ENCODE data around the gene CD4. TPM values are rescaled to one million over a fixed set of nuclear protein-coding genes. Genes with fewer than 3 reads are reported as not detected.

Gene CD4
- total and polyA plus RNA-seq, 4 donors, result 15.9 to 44.8 (median 32.0) TPM

GRCh38 chr12:6768437-6768914, 20.9 kb upstream of the CD4 start:
- Histone ChIP-seq H3K4me1 (ENCODE audit: control insufficient read depth in 4 of 4, insufficient read depth in 4 of 4, low read length in 3 of 4) (peaks cover 14 to 69% (median 44%) of the 10 kb centered on the region in 4 donors), H3K27ac (ENCODE audit: low read depth in 1 of 2, low read length in 2 of 2) (peak overlapping the region; percentile 88 to 93), H3K9ac (ENCODE audit: low read depth in 1 of 2, low read length in 2 of 2) (peak overlapping the region in 1 of 2 donors; percentile 40), H3K36me3 (ENCODE audit: control insufficient read depth in 4 of 4, insufficient read depth in 3 of 4, low read depth in 1 of 4, low read length in 3 of 4) (peaks cover 0 to 6% (median 4%) of the 10 kb centered on the region in 4 donors), H3K27me3 (ENCODE audit: control insufficient read depth in 4 of 4, insufficient read depth in 4 of 4, low read length in 3 of 4) (no peaks in the 10 kb centered on the region), H3K9me3 (ENCODE audit: control insufficient read depth in 4 of 4, low read length in 3 of 4) (no peaks in the 10 kb centered on the region), H3K4me3 (ENCODE audit: low read depth in 1 of 3, low read length in 3 of 3) (peak overlapping the region; percentile 84 to 97 (median 86))
- TF ChIP-seq HNF4G (IDR thresholded peaks at IDR 0.05) (no peak), RXRA (IDR thresholded peaks at IDR 0.05) (no peak), YY1 (IDR thresholded peaks at IDR 0.05) (no peak), FOXA1 (IDR thresholded peaks at IDR 0.05) (no peak), REST (IDR thresholded peaks at IDR 0.05) (no peak), SP1 (IDR thresholded peaks at IDR 0.05) (no peak), TAF1 (conservative IDR thresholded peaks at IDR 0.05) (no peak), MAX (IDR thresholded peaks at IDR 0.05) (no peak), HNF4A (conservative IDR thresholded peaks at IDR 0.05) (no peak), RAD21 (IDR thresholded peaks at IDR 0.05) (no peak), CTCF (IDR thresholded peaks at IDR 0.05; ENCODE audit: low read depth, low read length, missing input control) (no peak), ZBTB33 (IDR thresholded peaks at IDR 0.05) (no peak), FOXA2 (IDR thresholded peaks at IDR 0.05) (no peak), GABPA (IDR thresholded peaks at IDR 0.05 in 1 of 2, conservative IDR thresholded peaks at IDR 0.05 in 1 of 2) (no peak), JUND (IDR thresholded peaks at IDR 0.05) (no peak)
- 30% methylated on average over 6 of the region's 6 CpGs for WGBS
- no peak for DNase-seq (ENCODE audit: low spot score)

GRCh38 chr12:6768990-6769389, 20.3 kb upstream of the CD4 start:
- Histone ChIP-seq H3K4me3 (ENCODE audit: low read depth in 1 of 3, low read length in 3 of 3) (peak overlapping the region in 2 of 3 donors; percentile 84 to 86), H3K27me3 (ENCODE audit: control insufficient read depth in 4 of 4, insufficient read depth in 4 of 4, low read length in 3 of 4) (no peaks in the 10 kb centered on the region), H3K27ac (ENCODE audit: low read depth in 1 of 2, low read length in 2 of 2) (peak overlapping the region; percentile 88 to 93), H3K36me3 (ENCODE audit: control insufficient read depth in 4 of 4, insufficient read depth in 3 of 4, low read depth in 1 of 4, low read length in 3 of 4) (peaks cover 0 to 6% (median 4%) of the 10 kb centered on the region in 4 donors), H3K4me1 (ENCODE audit: control insufficient read depth in 4 of 4, insufficient read depth in 4 of 4, low read length in 3 of 4) (peaks cover 14 to 69% (median 41%) of the 10 kb centered on the region in 4 donors), H3K9me3 (ENCODE audit: control insufficient read depth in 4 of 4, low read length in 3 of 4) (no peaks in the 10 kb centered on the region), H3K9ac (ENCODE audit: low read depth in 1 of 2, low read length in 2 of 2) (peak overlapping the region in 1 of 2 donors; percentile 40)
- DNase-seq (ENCODE audit: low spot score), result no peak
- 43% methylated on average over 6 of the region's 6 CpGs for whole genome bisulfite sequencing
- TF ChIP-seq EGR1 (IDR thresholded peaks at IDR 0.05; ENCODE audit: low read depth in 2 of 2) (no peak), SP1 (IDR thresholded peaks at IDR 0.05) (no peak), FOXA1 (IDR thresholded peaks at IDR 0.05) (no peak), ATF3 (IDR thresholded peaks at IDR 0.05) (no peak), YY1 (IDR thresholded peaks at IDR 0.05) (no peak), RAD21 (IDR thresholded peaks at IDR 0.05) (no peak), RXRA (IDR thresholded peaks at IDR 0.05) (no peak), JUND (IDR thresholded peaks at IDR 0.05) (no peak), MAX (IDR thresholded peaks at IDR 0.05) (no peak), GABPA (IDR thresholded peaks at IDR 0.05 in 1 of 2, conservative IDR thresholded peaks at IDR 0.05 in 1 of 2) (no peak), ZBTB33 (IDR thresholded peaks at IDR 0.05) (no peak), FOXA2 (IDR thresholded peaks at IDR 0.05) (no peak), HNF4A (conservative IDR thresholded peaks at IDR 0.05) (no peak), NR2F2 (IDR thresholded peaks at IDR 0.05) (no peak)

All from liver (tissue), 9 donors.